BJ (cell line): ENCODE data around the gene S100A3. TPM values are rescaled to one million over a fixed set of nuclear protein-coding genes. Genes with fewer than 3 reads are reported as not detected.

Experiments used
- CTCF ChIA-PET: fragments of 350-600 bp; formaldehyde crosslinking; extraction: SDS; loops from one replicate; lab custom pipeline; 2021; ENCODE audit warnings: antibody characterized with exemption, inconsistent platforms; lab: Yijun Ruan, JAX
- POLR2A ChIA-PET: fragments of 300-600 bp; sonication (Branson Sonifier 250); formaldehyde crosslinking; extraction: SDS; loops from one replicate; lab custom pipeline; 2021; ENCODE audit warnings: antibody characterized with exemption; lab: Charles Lee
- DNase-seq: peaks from one replicate; pipeline ENCODE4 v3.0.0-alpha.2; 2011; ENCODE audit warnings: low read depth
- H3K27me3 ChIP-seq: 2 replicates; pipeline ENCODE4 v1.6.0; 2011; ENCODE audit warnings: low read length; ENCODE audit not compliant: control insufficient read depth, insufficient read depth
- H3K36me3 ChIP-seq: 2 replicates; pipeline ENCODE4 v1.5.1; 2011; ENCODE audit warnings: low read length; ENCODE audit not compliant: control insufficient read depth, insufficient read depth
- H3K4me3 ChIP-seq: 2 replicates; pipeline ENCODE4 v1.5.1; 2011; ENCODE audit warnings: low read depth, mild to moderate bottlenecking, control low read depth, low read length
- polyA plus RNA-seq: library from polyadenylated mRNA; depleted of rRNA; stranded (reverse); fragments of >200 nt; gene quantifications from 2 replicates; pipeline ENCODE4 v1.2.3, GENCODE V29; 2011
- TF ChIP-seq, protein P1 (sequence below): IDR thresholded peaks from 2 replicates; pipeline ENCODE4 v1.5.1; 2011; ENCODE audit warnings: low read depth, mild to moderate bottlenecking, control low read depth, inconsistent platforms, low read length, moderate library complexity; ENCODE audit not compliant: insufficient read depth

Gene S100A3
- polyA plus RNA-seq, 1 experiment: 9.5 TPM

DNA sequence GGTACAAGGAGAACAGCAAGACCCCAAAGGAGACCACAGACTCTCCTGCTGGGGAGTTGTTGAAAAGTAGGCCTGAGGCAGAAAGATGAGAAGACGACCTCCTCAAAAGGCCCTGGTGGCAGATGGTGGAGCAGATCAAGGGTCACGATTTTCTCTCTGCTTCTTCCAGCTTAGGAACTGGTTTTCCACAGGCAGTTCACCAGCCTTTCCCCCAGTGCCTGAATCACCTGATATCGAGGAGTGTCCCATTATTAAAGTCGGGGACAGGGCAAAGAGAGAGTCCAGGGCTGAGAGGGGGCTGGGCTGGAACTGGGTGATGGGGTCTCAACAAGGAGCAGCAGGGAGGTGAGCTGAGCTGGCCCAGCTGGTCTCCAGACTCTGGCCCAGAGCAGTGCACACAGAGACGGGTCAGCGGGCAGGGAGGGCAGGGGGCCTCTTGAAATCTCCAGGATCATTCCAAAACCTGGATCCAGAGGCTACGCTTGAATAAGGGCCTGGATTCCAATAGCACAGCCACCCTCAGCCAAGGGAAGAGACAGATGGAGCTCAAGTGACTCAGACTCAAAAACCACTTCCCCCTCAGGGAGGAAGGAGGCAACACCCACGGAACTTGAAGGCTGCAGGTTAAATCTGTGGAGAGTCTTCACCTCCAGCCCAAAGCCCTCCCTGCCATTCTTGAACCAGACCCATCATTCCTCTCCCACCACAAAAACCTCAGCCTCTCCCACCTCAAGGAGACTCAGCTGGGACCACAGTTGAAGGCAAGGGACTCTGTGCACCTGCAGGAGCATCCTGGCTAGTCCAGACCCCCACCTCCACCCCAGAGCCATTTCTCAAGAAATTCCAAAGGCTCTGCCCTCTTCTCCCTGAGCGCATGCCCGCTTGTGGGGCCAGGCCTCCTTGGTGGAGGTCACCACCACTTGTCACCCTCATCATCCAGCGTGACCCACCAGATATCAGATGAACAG, 8.4 kb downstream of the S100A3 start, which contains the start of gene S100A5:
S100A5 (minus strand) TSS at position 541 of the 968 bp plus-strand sequence. CDS start 743 bp downstream, outside the sequence.
- CTCF ChIA-PET: interaction anchor here (1.0 to 5.4 kb wide), 8 partner anchors 8 to 45 kb away, joined by 3 to 31 read pairs (median 5); partner anchors contain the start of gene S100A2
- Histone ChIP-seq H3K36me3 (no peaks in the 10 kb centered on the region), H3K27me3 (no peaks in the 10 kb centered on the region), H3K4me3 (no peak within 1 kb of the TSS)
- TF ChIP-seq, protein P1, sequence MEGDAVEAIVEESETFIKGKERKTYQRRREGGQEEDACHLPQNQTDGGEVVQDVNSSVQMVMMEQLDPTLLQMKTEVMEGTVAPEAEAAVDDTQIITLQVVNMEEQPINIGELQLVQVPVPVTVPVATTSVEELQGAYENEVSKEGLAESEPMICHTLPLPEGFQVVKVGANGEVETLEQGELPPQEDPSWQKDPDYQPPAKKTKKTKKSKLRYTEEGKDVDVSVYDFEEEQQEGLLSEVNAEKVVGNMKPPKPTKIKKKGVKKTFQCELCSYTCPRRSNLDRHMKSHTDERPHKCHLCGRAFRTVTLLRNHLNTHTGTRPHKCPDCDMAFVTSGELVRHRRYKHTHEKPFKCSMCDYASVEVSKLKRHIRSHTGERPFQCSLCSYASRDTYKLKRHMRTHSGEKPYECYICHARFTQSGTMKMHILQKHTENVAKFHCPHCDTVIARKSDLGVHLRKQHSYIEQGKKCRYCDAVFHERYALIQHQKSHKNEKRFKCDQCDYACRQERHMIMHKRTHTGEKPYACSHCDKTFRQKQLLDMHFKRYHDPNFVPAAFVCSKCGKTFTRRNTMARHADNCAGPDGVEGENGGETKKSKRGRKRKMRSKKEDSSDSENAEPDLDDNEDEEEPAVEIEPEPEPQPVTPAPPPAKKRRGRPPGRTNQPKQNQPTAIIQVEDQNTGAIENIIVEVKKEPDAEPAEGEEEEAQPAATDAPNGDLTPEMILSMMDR: no peak
- no peak for DNase-seq
- POLR2A ChIA-PET: no interaction called here

DNA sequence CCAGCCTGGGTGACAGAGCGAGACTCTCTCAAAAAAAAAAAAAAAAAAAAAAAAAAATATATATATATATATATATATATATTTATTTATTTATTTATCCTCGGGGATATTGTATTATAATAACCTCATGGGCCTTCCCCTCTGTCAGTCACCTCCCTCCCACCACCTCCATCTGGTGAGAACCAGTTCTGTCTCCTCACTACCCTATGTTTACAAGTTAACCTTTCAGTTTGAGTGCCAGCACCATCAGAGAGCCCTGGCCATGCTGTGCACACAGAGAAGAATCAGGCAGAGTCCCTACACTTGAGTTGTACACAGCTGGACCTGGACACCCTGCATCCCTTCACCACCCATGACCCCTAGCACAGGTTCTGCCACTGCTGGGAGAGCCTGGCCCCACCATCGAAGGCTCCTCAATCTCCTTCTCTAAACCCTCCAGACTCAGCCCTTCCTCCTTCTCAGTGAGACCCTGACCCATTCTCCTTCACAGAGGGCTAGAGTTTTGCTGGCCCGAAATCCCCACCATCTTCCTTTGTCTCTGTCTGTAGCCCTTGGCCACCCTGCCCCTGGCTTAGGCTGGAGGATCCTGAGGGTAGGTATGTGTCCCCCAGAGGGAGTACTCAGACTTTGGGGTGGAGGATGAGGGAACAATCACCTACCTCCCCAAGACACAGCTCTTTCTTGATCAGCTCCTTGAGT, 9.5 kb downstream of the S100A3 start:
- H3K36me3 ChIP-seq: no peaks in the 10 kb centered on the region
- no peak for DNase-seq
- ChIA-PET POLR2A (no interaction called here), CTCF (interaction anchor here (1.9 to 2.6 kb wide), 4 partner anchors 27 to 44 kb away, joined by 4 to 8 read pairs (median 7); partner anchors contain the start of gene S100A2)
- TF ChIP-seq, protein P1: no peak
- no peak overlapping the region for H3K4me3 ChIP-seq
- H3K27me3 ChIP-seq: no peaks in the 10 kb centered on the region

DNA sequence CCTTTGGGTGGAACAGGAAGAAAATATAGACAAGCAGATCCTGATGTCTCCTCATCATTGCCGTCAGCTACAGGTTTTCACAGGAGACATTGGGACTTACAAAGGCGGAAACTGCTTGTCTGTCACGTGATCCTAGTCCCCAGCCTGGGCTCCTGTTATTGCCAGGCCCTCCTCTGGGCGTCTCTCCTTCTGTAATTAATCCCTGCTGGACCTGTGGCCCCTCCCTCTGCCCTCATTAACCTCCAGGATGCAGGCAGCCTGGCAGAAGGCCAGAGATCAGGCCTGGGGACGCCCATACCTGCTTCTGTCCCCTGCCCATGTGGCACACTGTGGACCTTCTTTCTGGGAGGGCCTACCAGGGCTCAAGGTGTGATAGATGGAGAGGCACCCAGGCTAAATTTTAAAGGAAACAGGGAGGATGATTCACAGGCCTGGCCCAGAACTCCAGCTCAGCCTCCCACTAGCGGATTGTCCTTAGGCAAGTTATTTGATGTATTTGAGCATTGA, 10.7 kb downstream of the S100A3 start:
- no peaks in the 10 kb centered on the region for H3K27me3 ChIP-seq
- CTCF ChIA-PET: interaction anchor here (1.1 to 8.1 kb wide), 4 partner anchors 13 to 73 kb away, joined by 3 to 164 read pairs (median 4); no protein-coding TSS in a partner anchor
- no peak overlapping the region for H3K4me3 ChIP-seq
- TF ChIP-seq, protein P1: no peak
- POLR2A ChIA-PET: no interaction called here
- H3K36me3 ChIP-seq: peaks cover 2% of the 10 kb centered on the region; the same call in 1 of the 2 replicates
- DNase-seq: no peak

- CTCF ChIA-PET: interaction anchor here (8.1 kb wide), 1 partner anchor 33 kb away, joined by 164 read pairs; no protein-coding TSS in a partner anchor
- TF ChIP-seq, protein P1: no peak
- Histone ChIP-seq H3K4me3 (no peak overlapping the region), H3K36me3 (peaks cover 2% of the 10 kb centered on the region; the same call in 1 of the 2 replicates), H3K27me3 (no peaks in the 10 kb centered on the region)
- POLR2A ChIA-PET: interaction anchor here (0.5 kb wide), 1 partner anchor 1637 kb away, joined by 3 read pairs; no protein-coding TSS in a partner anchor
- no peak for DNase-seq
Measured at GRCh38 chr1:153537376-153537730, 11.7 kb downstream of the S100A3 start.
